SIG-M5 treated with dmso at 0.1 percent for 504 hours (cell line): ENCODE measurements around the gene CSPG4.
"Not testable (repeated sequence)": the region's sequence is repeated elsewhere in the genome, so short reads cannot be mapped to it uniquely, and the experiment has no call there.

Source experiments
- DNase-seq: peaks from one replicate; lab custom pipeline; 2025; ENCODE audit not compliant: unreplicated experiment; lab: John Stamatoyannopoulos, UW

CSPG4 gene, protein sequence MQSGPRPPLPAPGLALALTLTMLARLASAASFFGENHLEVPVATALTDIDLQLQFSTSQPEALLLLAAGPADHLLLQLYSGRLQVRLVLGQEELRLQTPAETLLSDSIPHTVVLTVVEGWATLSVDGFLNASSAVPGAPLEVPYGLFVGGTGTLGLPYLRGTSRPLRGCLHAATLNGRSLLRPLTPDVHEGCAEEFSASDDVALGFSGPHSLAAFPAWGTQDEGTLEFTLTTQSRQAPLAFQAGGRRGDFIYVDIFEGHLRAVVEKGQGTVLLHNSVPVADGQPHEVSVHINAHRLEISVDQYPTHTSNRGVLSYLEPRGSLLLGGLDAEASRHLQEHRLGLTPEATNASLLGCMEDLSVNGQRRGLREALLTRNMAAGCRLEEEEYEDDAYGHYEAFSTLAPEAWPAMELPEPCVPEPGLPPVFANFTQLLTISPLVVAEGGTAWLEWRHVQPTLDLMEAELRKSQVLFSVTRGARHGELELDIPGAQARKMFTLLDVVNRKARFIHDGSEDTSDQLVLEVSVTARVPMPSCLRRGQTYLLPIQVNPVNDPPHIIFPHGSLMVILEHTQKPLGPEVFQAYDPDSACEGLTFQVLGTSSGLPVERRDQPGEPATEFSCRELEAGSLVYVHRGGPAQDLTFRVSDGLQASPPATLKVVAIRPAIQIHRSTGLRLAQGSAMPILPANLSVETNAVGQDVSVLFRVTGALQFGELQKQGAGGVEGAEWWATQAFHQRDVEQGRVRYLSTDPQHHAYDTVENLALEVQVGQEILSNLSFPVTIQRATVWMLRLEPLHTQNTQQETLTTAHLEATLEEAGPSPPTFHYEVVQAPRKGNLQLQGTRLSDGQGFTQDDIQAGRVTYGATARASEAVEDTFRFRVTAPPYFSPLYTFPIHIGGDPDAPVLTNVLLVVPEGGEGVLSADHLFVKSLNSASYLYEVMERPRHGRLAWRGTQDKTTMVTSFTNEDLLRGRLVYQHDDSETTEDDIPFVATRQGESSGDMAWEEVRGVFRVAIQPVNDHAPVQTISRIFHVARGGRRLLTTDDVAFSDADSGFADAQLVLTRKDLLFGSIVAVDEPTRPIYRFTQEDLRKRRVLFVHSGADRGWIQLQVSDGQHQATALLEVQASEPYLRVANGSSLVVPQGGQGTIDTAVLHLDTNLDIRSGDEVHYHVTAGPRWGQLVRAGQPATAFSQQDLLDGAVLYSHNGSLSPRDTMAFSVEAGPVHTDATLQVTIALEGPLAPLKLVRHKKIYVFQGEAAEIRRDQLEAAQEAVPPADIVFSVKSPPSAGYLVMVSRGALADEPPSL (N-terminal part only)

DNA sequence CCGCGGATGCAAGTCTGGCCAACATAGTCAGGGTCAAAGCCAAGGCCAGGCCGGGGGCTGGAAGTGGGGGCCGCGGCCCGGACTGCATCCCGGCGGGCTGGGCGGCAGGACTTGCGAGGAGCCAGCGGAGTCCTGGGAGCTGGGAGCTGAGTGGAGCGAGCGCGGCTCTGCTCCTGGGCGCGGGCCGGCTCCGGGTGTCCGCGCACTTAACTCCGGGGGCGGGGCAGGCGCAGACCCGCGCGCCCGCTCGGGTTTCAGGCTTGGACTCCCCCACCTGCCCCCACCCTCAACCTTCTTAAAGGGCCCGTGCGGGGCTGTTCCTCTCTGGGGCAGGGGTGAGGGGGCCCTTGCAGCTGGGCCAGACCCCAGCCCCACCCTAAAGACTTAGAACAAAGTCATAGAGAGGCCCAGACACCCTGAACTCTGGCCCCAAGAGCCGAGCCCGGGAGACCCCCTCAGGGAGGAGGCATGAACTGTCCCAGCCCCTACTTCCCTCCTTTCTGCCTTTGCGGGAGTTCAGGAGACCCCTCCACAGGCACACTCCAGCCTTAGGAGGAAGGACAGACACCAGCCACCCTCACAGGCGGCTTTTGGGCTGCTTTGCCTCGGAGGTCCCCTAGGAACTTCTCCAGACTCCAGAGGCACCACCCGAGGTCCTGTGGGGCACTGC lies at the start of gene CSPG4:
CSPG4 (minus strand) TSS at position 181 of the 670 bp plus-strand sequence; CDS start at position 88, 93 bp downstream.
- no peak for DNase-seq

DNA sequence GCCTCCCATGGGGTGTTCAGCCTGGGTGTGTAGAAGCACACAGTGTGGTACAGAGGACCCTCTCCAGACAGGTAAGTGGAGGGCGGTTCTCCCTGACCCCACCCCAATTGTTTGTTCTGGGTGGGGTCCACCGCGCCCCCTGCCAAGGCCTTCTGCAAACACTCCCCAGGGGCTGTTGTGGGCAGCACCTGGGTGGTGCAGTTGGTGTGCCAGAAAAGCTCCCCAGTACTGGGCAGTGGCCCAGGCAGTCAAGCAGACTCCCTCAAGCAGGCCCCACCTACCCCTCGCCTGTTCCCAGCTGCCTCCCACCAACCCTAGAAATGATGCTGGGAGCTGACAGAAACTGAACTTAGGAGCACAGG lies 49.7 kb upstream of the CSPG4 start:
- DNase-seq = not testable (repeated sequence)

DNA sequence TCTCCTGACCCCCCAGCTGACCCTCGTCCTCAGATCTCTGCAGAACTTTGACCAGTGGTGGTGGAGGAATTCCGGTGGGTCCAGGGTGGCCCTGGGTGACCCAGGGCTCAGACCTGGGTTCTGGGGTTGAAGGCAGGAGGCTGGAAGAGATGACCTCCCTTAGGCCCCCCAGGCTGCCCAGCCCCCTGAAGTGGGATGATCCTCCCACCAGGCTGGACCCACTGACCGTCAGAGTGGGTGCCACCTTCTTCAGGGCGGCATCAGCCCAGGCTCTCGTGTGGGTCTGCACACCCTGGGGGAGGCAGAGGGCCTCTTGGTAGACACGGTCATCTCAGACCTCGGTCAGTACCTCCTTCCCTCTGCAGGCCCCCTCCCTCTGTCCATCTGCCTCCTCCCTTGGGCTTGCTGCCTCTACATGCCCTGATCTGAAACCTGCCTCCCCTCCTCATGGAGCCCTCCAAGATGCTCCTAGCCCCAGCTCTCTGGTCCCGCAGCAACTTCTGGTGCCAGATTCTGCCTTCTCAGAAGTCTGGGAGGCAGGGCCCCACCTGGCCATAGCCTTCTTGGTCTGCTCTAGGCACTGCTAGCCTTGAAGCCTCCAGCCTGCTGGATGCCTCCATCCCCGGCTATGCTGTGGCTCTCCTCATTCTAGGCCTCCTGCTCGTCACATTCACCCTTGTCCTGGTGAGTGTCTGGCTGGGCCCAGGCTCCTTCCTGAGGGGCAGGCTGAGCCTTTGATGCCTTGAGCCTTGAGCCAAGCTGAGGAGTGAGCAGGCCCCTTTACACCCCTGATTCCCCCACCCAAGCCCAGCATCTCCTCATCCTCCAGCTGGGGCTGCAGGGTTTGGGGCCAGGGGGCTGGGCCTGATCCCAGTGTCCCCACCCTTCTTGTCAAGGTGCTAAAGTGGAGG lies 49.1 kb upstream of the CSPG4 start:
- DNase-seq = no peak

DNA sequence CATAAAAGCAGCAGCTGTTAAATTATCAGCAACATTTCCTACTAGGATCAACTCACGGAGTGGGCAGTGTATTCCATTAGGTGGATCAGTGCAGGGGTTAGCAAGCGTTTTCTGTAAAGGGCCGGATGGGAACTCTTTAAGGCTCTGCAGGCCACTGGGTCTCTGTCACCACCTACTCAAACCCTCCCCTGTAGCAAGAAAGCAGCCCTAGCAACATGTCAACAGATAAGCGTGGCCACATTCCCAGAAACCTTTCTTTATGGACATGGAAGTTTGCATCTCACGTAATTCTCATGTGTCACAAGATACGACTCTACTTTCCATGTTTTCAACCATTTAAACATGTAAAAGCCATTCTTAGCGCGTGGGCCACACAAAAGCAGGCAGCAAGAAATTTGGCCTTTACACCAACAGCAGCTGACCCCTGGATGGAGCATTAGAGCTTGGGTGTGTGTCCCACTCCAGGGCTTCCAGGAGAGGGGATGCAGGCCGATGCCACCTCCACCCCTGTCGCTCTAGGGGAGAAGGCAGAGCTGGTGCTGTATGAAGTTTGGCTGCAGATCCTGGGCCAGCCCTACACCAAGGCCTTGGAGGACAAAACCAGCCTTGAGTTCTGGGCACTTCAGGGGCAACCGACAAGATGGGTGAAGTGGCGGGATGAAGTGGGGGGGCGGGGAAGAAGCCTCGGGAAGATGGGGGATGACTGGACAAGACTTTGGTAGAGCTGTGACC lies 48.2 kb upstream of the CSPG4 start:
- DNase-seq = no peak

DNA sequence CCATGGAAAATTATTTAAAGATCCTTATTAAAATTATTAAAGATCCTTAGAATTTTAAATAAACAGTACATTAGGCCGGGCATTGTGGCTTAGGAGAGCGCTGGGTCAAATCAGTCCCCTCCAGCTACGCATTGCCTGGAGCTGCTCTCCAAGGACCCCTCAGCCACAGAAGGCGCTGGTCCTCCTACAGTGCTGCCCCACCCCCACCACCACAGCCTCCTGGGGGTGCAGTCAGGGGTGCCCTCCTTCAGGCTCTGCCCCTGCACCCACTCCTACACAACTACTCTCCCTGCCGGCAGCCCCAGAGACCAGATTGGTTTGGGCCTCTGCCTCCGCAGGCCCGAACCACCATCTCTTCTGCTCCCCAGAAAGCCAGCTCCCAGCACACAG lies 47.5 kb upstream of the CSPG4 start:
- not testable (repeated sequence) for DNase-seq

DNA sequence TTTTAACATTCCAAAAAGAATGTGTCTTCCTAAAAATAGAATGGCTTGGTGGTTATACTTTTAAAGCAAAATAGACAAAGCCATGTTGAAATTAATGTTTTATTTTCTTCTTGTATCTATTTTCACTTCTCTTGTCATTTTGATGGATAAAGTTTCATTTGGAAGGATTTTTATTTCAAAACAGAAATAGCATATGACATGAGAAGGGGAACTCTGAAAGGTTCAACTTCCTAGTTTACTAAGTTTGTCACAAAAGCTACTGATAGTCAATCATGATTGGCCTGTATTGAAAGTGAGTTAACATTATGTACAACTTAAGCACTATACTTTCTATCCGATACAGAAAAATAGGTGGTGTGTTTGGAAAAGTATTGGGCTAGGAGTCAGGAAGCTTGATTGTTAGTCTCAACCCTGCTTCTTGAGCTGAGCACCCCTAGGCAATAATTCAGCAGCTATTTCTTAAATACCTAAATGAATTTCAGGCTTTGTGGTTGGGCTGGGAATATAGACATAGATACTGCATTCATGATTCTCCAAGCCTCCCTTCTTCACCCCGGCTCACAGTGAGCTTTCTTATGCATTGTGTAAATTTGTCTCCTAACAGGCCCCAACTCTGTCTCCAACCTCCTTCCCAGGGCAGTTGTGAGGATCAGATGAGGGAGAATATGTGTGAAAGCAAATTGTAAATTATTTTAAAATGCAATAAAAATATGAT lies 46.9 kb upstream of the CSPG4 start:
- DNase-seq = peak; percentile 8

DNA sequence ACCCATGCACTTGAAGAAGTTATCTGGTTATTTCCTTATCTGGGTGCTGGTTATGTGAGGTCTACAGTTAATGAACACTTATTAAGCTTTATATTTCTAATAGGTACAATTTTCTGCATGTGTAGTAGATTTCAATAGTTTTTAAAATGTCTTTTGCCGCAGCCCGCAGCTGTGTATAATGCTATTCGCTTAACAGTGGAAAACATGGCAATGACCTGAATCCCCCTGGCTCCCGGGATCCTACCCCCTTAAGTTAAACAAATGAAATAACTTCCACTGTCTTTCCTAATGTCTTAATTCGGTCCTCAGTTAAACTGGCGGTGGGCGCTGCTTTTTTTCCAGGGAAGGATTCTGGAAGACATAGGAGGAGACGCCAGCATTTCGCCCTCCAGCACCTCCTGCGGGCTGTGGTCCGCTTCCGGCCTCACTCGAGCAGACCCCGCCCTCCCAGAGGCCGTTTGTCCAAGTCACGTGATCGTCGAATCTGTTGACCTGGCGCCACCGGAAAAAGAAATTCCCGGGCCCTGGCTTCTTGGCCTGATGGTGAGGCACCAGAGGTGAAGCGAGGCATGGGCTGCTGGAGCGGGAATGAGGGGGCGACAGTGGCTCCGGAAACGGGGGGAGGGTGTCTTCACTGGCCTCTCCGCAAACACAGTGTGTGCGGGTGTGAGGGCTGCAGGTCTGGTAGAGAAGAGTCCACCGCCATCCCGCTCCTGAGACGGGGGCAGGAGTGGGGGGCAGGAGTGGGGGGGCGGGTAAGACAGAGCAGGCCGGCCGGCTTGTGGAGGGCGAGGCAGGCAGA lies 45.6 kb upstream of the CSPG4 start:
- DNase-seq = peak; percentile 82

DNA sequence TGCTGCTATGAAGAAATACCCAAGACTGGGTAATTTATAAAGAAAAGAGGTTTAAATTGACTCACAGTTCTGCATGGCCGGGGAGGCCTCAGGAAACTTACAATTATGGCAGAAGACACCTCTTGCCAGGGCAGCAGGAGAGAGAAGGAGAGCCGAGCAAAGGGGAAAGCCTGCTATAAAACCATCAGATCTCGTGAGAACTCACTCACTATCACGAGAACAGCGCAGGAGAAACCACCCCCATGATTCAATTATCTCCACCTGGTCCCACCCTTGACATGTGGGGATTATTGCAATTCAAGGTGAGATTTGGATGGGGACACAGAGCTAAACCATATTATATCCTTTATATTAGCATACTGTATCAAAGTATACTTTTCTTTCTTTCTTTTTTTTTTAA lies 42.2 kb upstream of the CSPG4 start:
- DNase-seq = not testable (repeated sequence)

DNA sequence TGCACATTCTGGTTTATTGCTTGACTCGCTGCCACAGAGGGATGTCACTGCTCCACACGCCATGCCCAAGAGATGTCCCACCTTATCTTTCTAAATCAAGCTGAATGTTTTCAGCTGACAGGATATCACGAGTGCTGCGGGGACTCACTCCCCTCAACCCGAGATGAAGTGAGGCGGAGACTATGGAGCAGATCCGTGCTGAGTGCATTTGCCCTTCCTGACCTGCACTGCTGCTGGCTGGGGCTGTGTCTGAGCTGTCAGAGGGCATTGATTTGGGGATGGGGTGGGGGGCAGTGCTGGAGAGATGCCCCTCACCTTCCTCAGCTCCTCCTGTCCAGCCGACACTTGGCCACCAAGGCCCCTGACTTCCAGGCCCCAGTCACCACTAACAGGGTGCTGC lies 40.5 kb upstream of the CSPG4 start:
- DNase-seq = no peak

DNA sequence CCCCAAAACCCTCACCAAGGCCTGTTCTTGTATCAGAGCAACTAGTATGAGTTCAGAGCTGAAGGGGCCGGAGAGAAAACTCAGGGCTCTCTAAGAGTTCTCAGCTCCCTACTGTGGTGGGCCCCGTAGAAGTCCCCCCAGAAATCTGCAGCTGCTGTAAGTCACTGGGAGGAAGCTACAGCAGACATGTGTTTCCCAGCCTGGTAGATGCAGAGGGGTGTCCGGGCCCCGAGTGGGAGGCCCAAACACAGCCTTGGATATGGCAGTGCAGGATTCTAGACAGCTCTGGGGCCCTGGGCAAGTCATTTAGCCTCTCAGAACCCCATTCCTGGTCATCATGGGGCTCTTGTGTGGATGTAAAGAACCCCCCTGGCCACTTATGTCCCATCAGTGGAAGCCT lies 39.2 kb upstream of the CSPG4 start:
- DNase-seq = no peak

DNA sequence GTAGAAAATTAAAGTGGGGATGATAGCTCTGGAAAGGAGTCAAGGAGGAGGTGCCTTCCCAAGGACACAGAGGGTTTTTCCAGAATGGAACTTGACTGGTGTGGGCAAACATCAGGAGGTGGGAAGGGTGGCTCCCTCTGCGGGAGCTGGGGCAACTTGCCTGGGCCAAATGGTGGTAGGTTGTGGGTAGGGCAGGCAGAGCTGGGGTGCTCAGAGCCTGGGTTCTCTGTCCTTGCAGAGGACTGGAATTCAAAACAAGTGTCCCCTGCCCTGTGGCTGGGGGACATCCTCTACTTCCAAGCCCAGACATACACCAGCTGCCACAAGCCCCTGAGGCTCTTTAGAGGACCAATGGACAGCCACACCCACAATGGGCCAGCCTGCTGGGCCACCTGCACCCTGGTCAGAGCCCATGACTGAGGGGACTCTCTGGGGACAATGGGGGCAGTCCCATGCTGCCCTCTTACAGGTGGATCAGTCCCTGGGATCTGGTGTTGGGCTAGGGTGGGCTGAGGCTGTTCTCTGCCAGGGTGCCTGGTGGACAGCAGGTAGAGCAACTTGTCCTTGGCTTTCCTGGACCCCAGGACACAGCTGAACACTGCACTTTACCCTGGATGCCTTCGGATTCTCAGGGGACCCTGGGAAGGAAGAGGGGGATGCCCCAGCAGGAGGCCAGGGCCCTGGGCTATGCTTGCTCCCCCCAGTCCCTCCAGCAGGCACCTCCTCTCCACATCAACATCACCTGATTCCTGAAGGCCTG lies 38.6 kb upstream of the CSPG4 start:
- DNase-seq = no peak

DNA sequence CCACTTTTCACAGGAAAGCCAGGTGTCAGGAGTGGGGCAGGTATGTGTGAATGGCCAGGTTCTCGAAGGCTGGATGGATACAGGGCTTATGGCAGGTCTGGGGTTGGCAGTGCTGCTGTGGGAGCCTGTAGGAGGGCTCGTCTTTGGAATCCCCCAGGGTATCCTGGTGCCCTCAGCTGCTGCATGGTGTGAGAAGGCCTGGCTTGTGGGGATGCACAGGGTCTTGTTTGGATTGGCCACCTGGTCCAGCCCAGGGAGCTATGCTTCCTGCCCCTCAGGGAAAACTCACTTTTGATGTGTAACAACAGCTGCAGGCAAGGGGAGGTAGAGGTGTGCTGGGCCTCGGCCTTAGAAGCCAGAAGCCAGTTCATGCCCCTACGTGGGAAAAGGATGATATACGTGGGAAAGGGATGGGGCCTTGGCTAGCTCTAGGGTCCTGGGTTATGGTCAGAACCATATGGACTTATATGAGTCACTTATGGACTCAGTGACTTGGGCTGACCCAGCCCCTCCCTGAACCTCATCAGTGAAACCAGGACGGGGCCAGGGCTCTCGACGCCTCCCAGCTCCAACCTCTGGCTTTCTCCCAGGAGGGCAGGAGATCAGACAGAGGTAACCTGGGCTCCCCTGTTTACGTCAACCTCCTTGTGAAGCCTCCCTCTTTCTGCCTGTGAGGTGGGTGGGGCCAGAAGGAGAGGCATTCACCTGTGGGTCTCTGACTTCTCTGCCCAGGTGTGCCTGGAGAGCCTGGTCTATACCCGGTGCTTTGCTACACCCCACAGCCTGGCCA lies 37.8 kb upstream of the CSPG4 start:
- no peak for DNase-seq

DNA sequence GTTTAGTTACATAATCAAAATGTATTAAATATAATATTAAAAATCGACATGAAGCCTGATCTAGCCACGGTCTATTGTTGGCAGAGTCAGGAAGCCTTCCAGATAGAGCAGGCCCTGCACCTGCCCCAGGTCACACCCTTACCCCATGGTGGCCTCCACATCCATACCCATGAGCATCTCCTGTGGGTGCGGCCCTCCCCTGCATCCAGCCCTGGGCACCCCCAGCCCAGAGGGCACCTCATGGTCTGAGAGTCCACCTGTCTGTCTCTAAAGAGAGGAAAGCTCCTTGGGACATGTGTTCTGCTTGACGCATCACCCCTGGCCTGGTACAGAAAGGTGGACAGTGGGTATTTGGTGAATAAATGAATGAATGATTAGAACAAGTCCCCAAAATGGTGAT lies 37.2 kb upstream of the CSPG4 start:
- no peak for DNase-seq

DNA sequence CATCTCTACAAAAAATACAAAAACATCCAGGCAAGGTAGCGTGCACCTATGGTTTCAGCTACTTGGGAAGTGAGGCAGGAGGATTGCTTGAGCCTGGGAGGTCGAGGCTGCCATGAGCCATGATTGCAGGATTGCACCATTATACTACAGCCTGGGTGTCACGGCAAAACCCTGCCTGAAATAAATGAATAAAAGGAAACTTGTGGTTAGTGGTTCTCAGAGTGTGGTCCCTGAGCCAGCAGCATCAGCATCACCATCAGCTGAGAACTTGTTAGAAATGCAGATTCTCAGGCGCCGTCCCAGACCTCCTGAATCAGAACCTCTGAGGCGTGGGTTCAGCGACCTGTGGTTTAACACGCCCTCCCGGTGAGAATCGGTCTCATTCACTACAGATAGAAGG lies 36.2 kb upstream of the CSPG4 start:
- DNase-seq = peak; percentile 29

DNA sequence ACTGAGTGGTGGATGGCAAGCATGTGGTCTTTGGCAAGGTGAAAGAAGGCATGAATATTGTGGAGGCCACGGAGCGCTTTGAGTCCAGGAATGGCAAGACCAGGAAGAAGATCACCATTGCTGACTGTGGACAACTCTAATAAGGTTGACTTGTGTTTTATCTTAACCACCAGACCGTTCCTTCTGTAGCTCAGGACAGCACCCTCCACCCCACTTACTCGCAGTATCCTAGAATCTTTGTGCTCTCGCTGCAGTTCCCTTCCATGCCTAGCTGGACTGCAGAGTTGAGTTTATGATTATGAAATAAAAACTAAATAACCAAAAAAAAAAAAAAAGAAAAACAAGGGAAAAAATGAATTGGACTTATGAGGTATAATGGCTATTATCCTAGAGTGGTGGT lies 34.5 kb upstream of the CSPG4 start:
- not testable (repeated sequence) for DNase-seq

DNA sequence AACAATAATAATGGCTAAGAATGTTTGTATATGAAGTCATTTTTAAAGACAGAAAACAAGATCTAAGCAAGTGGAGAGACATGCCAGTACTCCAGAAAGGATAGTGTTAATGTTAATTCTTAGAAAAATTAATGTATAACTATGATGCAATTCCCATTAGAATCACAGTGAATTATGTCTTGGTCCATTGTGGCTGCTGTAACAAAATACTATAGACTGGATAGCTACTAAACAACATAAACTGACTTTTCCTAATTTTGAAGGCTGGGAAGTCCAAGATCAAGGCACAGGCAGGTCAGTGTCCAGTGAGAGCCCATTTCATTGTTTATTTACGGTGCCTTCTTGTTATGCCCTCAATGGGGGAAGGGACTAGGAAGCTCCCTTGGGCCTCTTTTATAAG lies 32.7 kb upstream of the CSPG4 start:
- no peak for DNase-seq
